NCI-H82 treated with DMSO at 0.1 percent for 48 hours (cell line): ENCODE measurements around the gene CSNK2A2.

Experiments used
- DNase-seq: peaks from one replicate; lab custom pipeline; 2025; ENCODE audit not compliant: unreplicated experiment; lab: John Stamatoyannopoulos, UW

CSNK2A2 gene

GRCh38 chr16:58152246-58152868 lies 45.5 kb downstream of the CSNK2A2 start:
- DNase-seq: no peak

- DNase-seq: no peak
Observed at GRCh38 chr16:58148526-58148925, 49.4 kb downstream of the CSNK2A2 start.

- DNase-seq: no peak
Observed at GRCh38 chr16:58148099-58148498, 49.8 kb downstream of the CSNK2A2 start.

GRCh38 chr16:58138852-58139251 lies 59.1 kb downstream of the CSNK2A2 start:
- no peak for DNase-seq

GRCh38 chr16:58137581-58137980 lies 60.3 kb downstream of the CSNK2A2 start:
- no peak for DNase-seq

GRCh38 chr16:58129097-58129936 lies 68.6 kb downstream of the CSNK2A2 start, which contains the start of gene CFAP20:
Gene CFAP20, minus strand, starts transcription at chr16:58129381. Its CDS starts 266 bp downstream, at chr16:58129115.
- peak; percentile 99 for DNase-seq

GRCh38 chr16:58128711-58129096 lies 69.2 kb downstream of the CSNK2A2 start:
- DNase-seq: no peak

- DNase-seq: no peak
Observed at GRCh38 chr16:58128181-58128631, 69.7 kb downstream of the CSNK2A2 start.

GRCh38 chr16:58127634-58128033 lies 70.3 kb downstream of the CSNK2A2 start:
- DNase-seq: no peak

GRCh38 chr16:58127033-58127556 lies 70.8 kb downstream of the CSNK2A2 start:
- DNase-seq: no peak

- DNase-seq: no peak
Observed at GRCh38 chr16:58126451-58126961, 71.4 kb downstream of the CSNK2A2 start.

- no peak for DNase-seq
Observed at GRCh38 chr16:58125781-58126335, 72.0 kb downstream of the CSNK2A2 start.

- DNase-seq: no peak
Observed at GRCh38 chr16:58125041-58125440, 72.9 kb downstream of the CSNK2A2 start.

GRCh38 chr16:58124601-58124915 lies 73.3 kb downstream of the CSNK2A2 start:
- no peak for DNase-seq

GRCh38 chr16:58123896-58124600 lies 73.9 kb downstream of the CSNK2A2 start:
- peak; percentile 52 for DNase-seq

- DNase-seq: no peak
Observed at GRCh38 chr16:58121132-58121531, 76.8 kb downstream of the CSNK2A2 start.

GRCh38 chr16:58120234-58120633 lies 77.7 kb downstream of the CSNK2A2 start:
- no peak for DNase-seq

GRCh38 chr16:58119509-58119845 lies 78.4 kb downstream of the CSNK2A2 start:
- no peak for DNase-seq

GRCh38 chr16:58118801-58119508 lies 79.0 kb downstream of the CSNK2A2 start:
- no peak for DNase-seq

GRCh38 chr16:58116529-58116928 lies 81.4 kb downstream of the CSNK2A2 start:
- no peak for DNase-seq

- DNase-seq: no peak
Observed at GRCh38 chr16:58116081-58116480, 81.8 kb downstream of the CSNK2A2 start.
